CD4-positive, alpha-beta T cell treated with Interleukin-4 for 4 hours (primary cell): ENCODE data around the gene BDH2.

Experiments
- DNase-seq: peaks from one replicate; pipeline ENCODE4 v3.0.0-alpha.2; 2020

BDH2 gene

DNA sequence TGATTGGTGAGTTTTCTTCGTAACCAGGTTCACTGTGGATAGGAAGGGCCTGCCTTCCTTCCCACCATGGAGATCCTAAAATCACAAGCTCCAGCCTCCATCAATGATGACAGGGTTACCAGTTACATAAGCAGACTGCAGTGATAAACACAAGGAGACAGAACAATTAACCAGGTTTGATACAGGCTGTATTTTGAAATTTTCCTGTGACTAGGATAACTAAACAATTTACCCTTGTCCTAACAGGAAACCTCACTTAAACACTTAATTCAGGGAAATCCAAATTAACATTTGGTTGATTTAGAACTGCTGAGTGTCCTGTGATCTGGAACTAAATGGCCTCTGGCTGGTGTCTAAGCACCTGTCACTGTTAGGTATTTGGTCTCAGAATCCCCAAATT, 20.0 kb downstream of the BDH2 start:
- DNase-seq: no peak

DNA sequence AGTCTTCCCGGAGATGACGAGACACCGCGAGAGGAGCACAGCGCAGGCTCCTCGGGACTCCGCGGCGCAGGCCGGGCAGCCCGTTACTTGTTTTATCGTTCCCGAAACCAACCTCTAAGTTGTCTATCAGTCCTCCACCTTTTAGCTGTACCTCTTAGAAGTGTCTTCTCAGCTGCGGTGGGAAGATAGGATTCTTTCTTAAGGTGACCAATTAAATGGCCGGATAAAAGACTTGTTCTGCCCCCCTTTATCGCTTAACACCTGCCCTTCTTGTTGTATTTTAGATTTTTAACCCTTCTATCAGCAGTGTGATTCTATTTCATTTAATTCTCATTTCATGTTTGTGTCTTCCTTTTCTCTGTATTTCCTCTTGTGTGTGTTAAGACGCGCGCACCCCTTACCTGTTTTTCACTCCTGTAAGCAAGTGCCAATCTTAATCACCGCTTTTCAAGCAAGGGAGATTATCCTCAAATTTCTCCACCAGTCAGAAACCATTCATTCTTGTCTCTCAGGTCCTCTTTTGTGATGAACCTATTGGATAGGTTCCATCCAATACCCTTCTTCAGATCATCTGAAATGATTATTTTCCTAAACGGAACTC, 22.8 kb downstream of the BDH2 start, which contains the start of gene SLC9B2:
Gene SLC9B2, minus strand, starts transcription at position 15 of the 601 bp plus-strand sequence. CDS start 9,211 bp downstream, outside the sequence.
- DNase-seq: peak; percentile 41

DNA sequence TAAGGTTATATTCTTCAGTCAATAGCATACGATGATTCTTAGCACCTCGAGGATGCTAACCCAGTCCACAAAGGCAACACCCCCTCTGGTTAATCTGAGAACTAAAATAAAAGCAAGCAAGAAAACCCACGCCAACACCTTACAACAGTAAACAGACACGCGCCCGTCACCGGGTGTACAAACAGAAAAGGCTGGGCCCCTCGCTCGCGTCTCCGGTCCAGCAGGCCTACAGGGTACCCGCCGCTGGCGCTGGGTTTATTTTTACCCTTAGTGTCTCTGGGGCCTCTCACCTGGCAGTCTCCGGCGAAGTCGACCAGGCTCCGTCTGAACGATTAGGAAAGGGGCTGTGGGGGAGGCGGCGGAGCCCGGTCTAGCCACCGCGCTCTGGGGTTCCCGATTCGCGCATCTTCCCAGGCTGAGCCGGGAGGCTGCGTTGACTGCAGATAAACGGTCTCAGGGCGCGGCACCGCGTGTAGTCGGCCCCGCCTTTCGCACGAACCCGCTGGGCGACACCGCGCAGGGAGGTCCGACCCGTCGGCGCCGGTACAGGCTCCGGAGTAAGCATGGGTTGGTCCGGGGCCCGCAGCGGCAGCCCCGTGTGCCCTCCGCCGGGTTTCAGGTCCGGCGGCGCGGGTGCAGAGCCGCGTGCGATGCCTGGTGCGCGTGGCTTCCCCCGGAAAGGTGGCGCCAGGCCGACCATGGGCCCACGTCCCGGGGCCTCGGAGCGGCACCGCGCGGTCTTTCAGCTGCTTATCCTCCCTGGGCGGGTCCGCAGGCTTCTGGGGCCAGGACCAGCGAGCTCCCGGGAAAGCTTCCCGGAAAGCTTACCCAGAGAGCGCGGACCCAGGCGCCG, 23.5 kb downstream of the BDH2 start:
- DNase-seq: peak; percentile 76

DNA sequence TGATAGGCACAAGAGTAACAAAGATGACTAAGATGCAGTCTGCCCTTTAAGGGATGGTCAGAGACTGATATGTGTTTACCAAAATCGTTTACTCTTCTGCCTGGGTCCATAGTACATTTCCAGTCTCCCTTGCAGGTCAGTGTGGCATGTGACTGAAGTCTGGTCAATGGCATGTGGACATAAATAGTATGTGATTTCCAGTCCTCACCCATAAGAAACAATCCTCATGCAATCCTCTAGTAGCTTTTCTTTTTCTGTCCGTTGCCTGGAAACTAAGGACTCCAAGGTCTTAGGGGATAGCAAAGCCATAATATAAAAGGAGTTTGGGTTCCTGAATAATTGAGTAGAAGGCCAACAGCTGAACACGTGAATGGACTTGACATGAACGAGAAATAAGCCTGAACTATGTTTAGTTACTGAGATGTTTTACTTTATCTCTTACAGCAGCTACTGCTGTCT, 24.2 kb downstream of the BDH2 start:
- DNase-seq: no peak

DNA sequence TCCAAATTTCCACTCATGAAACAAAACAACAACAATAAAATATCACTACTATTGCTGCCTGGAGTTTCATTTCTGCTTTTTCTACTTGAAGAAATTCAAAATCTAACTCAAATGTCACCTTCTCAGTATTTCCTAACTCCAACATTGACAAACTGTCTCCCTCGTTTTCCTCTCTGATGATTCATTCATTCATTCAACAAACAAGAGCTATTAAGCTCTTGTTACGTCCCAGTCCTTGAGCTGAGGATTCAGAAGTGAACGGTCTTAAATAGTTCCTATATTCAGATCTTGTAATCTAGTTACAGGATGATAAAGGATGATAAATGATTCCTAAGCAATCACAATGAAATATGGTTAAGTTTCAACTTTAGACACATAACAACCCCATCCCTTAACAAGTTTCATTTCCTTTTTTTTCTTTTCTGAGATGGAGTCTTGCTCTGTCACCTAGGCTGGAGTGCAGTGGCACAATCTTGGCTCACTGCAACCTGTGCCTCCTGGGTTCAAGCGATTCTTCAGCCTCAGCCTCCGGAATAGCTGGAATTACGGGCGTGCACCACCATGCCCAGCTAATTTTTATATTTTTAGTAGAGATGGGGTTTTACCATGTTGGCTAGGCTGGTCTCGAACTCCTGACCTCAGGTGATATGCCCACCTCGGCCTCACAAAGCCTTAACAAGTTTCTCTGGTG, 24.7 kb downstream of the BDH2 start:
- no peak for DNase-seq

DNA sequence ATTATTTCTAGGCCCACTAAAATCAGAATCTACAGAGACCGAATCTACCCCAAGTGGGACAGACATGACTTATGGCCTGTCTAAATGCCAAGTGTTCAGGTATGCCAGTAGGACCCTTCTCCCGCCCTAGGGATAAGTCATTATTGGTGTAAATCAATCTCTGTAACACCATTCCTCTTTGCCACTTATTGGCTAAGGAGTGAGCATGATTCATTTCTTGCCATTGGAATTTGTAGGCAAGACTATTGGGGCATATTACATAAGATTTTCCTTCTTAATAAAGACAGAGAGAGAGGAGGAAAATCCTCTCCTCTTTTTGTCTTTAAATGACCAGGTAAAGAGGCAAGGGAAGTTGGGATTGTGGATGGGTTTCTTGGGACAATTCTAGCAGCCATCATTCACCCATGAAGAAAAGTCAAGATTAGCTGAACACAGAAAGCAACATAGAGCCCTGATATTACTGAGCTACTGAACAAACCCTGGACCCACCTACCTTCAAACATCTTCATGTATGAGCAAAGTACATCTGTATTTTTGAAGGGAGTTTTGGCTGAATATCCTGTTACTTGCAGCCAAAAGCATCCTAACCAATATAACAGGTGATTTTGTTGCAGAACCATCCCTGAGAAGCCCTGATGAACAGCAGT, 25.7 kb downstream of the BDH2 start:
- no peak for DNase-seq

DNA sequence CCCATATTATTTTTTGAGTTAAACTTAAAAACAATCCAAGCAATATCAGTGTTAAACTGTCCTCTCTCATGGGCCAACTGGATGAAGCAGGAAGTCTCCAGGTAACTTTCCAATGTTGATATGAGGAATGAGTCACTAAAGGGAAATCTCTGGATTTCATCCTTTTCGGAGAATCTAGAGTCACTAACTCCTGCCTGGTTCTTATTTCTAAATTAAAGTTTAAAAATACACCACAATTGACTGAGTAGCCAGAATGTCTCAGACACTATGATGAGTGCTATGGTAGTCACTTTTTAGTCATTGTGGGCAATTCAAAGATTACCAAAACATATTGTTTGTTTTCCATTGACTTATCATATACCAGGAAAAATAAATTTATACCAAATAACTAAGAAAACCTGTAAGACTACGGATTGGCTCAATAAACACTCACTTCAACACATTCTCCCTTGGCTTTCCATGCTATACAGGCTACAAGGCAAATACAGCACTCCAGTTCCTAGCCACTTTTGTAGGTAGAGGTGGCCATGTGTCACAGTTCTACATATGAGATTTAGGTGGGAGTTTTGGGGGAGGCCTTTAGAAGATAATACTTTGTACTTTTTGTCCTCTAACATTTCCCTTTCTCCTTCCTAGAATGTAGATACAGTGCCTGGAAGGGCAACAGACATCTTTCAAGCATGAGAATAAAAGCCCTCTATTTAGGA, 31.6 kb downstream of the BDH2 start:
- no peak for DNase-seq

DNA sequence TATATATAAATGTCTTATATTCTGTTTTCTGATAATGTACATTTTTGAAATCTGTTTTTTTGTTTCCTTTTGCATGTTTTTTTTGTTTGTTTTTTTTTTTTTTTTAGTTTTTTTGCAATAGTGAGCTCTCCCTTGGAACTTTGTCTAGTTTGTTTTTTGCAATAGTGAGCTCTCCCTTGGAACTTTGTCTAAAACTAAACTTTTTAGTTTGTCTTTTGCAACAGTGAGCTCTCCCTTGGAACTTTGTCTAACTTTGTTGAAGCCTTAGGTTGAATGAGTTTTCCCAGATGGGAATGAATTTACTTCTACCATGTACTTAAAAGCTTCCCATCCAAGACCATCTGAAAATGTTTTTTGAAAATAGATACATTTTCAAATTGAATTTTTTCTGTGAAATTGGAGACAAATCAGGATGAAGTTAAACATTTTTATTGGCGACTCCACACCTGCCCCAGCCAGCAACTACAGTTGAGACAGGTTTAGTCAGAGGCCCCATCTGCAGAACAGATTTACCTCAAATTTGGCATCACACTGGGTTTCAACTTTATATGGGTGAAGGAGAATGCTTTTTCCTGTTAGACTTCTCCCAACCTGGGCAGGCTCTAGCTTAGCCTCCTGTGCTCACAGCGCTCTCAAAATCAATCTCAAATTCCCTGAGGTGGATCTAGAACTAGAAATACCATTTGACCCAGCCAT, 39.0 kb downstream of the BDH2 start:
- DNase-seq: no peak

DNA sequence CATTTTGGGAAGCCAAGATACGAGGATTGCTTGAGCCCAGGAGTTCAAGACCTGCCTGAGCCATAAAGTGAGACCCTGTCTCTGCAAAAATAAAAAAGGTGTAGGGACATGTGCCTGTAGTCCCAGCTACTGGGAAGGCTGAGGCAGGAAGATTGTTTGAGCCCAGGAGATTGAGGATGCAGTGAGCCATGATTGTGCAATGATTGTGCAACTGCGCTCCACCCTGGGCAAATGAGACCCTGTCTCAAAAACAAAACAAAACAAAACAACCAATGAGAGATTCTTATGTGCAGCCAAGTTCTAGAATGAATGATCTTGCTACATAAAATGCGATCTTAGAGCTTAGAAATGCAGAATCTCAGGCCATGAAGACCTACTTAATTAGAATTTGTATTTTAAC, 45.6 kb downstream of the BDH2 start:
- no peak for DNase-seq

DNA sequence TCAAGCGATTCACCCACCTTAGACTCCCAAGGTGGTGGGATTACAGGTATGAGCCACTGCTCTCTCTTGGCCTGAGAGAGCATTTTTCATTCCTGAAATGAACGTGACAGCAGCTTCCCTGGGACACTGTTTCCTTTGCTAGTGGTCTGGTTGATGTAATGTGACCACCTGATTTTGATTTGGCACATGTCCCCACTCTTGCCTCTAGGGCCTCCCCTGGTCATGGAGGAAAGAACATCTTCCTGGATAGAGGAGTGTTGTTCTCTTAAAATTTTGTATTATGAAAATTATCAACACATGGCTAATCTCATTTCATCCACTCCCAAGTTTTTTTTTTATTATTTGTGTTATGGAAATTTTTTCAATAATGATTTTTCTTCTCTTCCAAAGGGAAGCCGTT, 46.9 kb downstream of the BDH2 start:
- DNase-seq: no peak

DNA sequence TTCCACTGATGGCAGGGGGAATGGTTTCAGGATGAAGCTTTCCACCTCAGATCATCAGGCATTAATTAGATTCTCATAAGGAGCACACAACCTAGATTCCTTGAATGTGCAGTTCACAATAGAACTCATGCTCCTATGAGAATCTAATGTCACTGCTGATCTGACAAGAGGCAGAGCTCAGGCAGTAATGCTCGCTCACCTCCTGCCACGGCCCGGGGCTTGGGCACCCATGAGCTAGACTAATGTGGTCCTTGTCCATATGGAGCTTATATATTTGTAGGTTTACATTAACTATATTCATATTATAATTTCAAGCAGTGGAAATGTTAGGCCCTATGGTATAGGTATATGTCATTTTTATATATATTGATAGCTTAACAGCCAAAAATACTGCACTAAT, 47.5 kb downstream of the BDH2 start:
- DNase-seq: no peak

DNA sequence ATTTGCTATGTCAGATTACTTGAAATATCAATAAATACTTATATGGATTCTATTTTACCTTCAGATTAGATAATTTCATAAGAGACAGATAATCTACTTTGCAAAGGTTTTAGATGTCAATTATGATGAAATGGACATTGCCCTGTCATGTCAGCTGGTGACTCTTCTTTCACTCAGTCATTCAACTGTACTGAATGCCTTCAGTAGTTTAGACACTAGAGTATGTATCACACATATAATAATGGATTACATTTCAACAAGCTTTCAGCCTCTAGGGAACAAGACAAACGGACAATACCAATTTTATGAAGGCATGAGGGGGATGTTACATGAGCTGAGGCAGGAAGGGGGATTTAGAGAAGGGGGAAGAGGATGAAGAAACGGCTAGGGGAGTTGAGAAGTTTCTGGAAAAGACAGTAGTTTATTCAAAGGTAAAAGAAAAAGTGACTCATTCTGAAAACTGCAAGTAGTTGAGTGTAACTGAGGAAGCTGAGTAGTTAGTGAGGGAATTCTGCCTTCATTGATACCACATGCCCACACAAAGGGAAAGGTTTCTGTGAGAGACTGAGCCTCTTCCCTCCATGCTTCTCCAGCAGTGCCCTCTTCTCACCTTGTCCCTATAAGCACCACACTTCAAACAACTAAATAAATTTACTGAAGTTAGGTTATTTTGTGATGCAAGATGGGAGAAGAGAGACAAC, 48.7 kb downstream of the BDH2 start:
- DNase-seq: no peak

DNA sequence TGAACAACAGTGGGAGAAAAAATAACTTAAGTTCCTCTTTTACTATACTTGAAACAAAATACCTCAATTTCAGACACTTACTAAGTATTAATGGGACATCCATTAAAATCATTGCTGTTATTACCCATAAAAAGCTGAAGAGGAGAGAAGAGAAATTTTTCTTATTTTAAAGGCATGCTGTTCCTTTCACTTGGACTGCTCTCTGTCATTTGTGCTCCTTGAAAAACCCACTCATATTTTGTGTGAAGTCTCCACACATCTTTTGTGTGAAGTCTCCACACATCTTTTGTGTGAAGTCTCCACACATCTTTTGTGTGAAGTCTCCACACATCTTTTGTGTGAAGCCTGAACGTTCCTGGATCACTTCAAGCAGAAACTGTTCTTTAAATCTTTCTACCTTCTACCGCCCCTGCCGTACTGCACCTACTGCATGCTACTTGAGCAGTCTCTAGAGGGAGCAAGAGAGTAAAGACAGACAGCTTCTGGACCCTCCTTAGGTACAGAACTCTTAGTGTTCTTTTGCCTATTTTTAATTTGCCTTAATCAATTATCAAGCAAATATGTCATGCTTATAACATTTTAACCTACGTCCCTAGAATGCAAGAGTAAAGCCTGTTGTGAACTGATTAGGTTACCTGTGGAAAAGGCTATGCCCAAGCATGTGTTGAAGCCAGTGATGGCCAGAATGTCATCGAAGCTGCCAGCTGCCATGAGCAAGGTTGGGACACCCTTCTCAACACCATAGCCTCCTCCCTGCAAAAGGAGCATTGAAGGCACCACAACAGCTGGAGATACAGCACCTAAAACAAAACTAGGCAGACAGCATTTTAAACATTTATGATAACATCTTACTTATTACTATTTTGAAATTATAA, 53.0 kb downstream of the BDH2 start:
- DNase-seq: peak; percentile 59

DNA sequence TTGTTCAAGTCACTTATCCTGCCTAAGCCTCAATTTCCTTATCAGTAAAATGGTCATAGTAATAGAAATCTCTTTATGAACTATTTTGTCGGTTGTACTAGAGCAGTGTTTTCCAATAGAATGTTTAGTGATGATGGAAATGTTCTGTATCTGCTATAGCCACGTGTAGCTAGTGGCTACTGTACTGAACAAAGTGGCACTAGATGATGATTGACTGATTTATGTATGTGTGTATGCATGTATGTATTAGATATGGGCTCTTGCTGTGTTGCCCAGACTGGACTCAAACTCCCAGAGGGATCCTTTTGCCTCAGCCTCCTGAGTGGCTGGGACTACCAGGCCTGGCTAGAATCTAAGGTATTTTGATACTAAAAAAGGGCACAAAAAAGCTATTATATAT, 55.5 kb downstream of the BDH2 start:
- no peak for DNase-seq

DNA sequence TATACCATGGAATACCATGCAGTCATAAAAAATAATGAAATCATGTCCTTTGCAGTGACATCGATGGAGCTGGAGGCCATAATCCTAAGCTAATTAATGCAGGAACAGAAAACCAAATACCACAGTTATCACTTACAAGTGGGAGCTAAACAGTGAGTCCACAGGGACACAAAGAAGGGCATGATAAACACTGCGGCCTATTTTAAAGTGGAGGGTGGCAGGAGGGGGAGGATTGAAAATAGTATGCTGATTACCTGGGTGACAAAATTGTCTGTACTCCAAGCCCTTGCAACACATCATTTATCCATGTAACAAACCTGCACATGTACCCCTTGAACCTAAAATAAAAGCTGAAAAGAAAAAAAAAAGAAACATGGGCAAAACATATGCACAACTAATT, 63.5 kb downstream of the BDH2 start:
- DNase-seq: no peak

DNA sequence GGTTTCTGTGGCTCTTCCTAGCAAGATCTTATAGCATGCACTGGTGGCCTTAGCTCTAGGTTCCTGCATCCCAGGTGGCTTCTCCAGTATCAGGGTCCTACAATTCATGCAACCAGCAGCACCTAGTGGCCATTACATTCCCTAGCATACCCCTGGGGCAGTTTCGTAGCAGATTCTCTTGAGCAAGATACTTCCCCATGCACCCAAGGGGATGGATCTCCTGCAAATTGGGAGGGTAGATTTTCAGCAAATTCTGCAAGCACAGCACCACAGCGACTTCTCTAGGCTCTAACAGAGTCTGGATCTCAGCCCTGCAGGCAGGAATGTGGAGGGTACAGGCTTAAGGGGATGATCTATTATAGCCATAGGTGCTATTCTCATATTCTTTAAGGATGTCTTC, 67.1 kb downstream of the BDH2 start:
- DNase-seq: no peak

DNA sequence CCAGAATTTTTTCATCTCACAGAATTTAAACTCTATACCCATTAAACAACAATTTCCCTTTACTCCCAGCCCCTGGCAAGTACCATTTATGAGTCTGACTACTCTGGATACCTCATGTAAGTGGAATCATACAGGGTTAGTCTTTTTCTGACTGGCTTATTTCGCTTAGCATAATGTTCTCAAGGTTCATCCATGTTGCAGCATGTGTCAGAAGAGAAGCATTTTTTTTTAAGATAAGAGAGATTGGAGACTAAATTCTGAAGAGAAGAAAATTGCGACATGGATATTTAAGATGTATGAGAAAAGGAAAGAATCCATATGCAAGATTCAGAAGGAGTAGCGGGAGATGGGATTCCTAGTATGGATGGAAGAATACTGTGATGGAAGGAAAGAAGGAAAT, 68.8 kb downstream of the BDH2 start:
- no peak for DNase-seq

DNA sequence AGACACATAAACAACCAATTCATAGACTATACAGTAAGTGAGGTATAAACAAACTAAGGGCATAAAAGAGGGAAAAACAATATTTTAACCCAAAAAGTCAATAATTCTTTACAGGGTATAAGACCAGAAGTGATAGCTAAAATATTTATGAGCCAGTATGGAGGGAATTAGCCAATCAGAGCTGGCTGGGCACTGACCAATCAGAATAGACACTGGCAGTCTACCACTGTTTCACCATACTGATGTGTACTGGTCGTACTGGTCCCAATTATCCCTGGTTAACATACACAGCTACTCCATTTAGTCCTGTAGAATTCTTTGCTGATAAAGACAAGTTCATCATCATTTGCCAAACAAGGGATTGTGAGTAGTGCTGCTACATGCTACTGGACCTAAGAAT, 70.3 kb downstream of the BDH2 start:
- DNase-seq: no peak
